Common myeloid progenitor, CD34-positive (primary cell): ENCODE data around the gene CD86.
"Not testable (repeated sequence)": the region's sequence is repeated elsewhere in the genome, so short reads cannot be mapped to it uniquely, and the experiment has no call there.

ENCODE experiments used
- CTCF ChIA-PET: fragments of 350-600 bp; sonication (Branson Sonifier 250); formaldehyde crosslinking; loops from one replicate; lab custom pipeline; 2021; ENCODE audit warnings: antibody characterized with exemption; lab: Charles Lee
- POLR2A ChIA-PET: fragments of 350-600 bp; sonication (Branson Sonifier 250); formaldehyde crosslinking; loops from one replicate; lab custom pipeline; 2021; ENCODE audit warnings: antibody characterized with exemption; lab: Charles Lee
- DNase-seq, 3 donors: peaks; one replicate each; pipeline versions ENCODE4 v3.0.0 to v3.0.0-alpha.2; 2013
- H3K27ac ChIP-seq, 2 experiments: 1 replicate in 1 of 2; 2 replicates in 1 of 2; pipeline ENCODE4 v1.7.0; 2013; ENCODE audit warnings: inconsistent platforms in 2 of 2, low read length in 2 of 2, mild to moderate bottlenecking in 2 of 2, low read depth in 1 of 2, moderate library complexity in 1 of 2; ENCODE audit not compliant: severe bottlenecking in 2 of 2, insufficient read depth in 1 of 2, poor library complexity in 1 of 2
- H3K27me3 ChIP-seq, 5 experiments: replicated peaks in 2 of 5; 1 replicate in 3 of 5; 2 replicates in 2 of 5; pipeline versions ENCODE4 v1.6.1 to v1.7.0; 2013; ENCODE audit warnings: low read length in 4 of 5, mild to moderate bottlenecking in 2 of 5, moderate library complexity in 2 of 5, inconsistent platforms in 1 of 5; ENCODE audit not compliant: insufficient read depth in 5 of 5, control insufficient read depth in 4 of 5
- H3K36me3 ChIP-seq, 4 experiments: 1 replicate in 2 of 4; 2 replicates in 2 of 4; pipeline versions ENCODE4 v1.6.1 to v1.7.0; 2013; ENCODE audit warnings: low read length in 3 of 4, control low read depth in 1 of 4, mild to moderate bottlenecking in 1 of 4; ENCODE audit not compliant: control insufficient read depth in 4 of 4, insufficient read depth in 4 of 4
- H3K4me1 ChIP-seq, 4 experiments: 1 replicate in 3 of 4; 2 replicates in 1 of 4; pipeline versions ENCODE4 v1.6.1 to v1.7.1; 2013; ENCODE audit warnings: low read length in 3 of 4, mild to moderate bottlenecking in 3 of 4, control low read depth in 1 of 4, inconsistent platforms in 1 of 4, moderate library complexity in 1 of 4; ENCODE audit not compliant: control insufficient read depth in 4 of 4, insufficient read depth in 4 of 4; ENCODE audit errors: control extremely low read depth in 1 of 4
- H3K4me3 ChIP-seq, 7 experiments: 1 replicate in 4 of 7; 2 replicates in 3 of 7; pipeline versions ENCODE4 v1.5.1 to v1.7.0; 2013; ENCODE audit warnings: mild to moderate bottlenecking in 7 of 7, low read length in 6 of 7, moderate library complexity in 6 of 7, inconsistent platforms in 2 of 7, low read depth in 2 of 7, control low read depth in 1 of 7; ENCODE audit not compliant: insufficient read depth in 4 of 7, control insufficient read depth in 1 of 7; ENCODE audit errors: extremely low read depth in 1 of 7
- H3K9me3 ChIP-seq, 5 experiments: 1 replicate in 4 of 5; 2 replicates in 1 of 5; pipeline versions ENCODE4 v1.6.1 to v1.7.1; 2013; ENCODE audit warnings: low read length in 4 of 5, mild to moderate bottlenecking in 2 of 5, inconsistent platforms in 1 of 5, low read depth in 1 of 5, moderate library complexity in 1 of 5; ENCODE audit not compliant: control insufficient read depth in 4 of 5, insufficient read depth in 2 of 5; ENCODE audit errors: control extremely low read depth in 1 of 5
- WGBS: methylation state at CpG from one replicate; pipeline ENCODE4 v1.1.5; 2013; ENCODE audit not compliant: insufficient coverage; 5-methylcytosine and 5-hydroxymethylcytosine counted together

Gene CD86

GRCh38 chr3:122030381-122031122, 24.6 kb upstream of the CD86 start:
- Histone ChIP-seq H3K27ac (peak overlapping the region in 1 of 2 experiments; percentile 31), H3K27me3 (no peaks in the 10 kb centered on the region), H3K4me3 (no peak overlapping the region), H3K4me1 (peaks cover 0 to 10% (median 7%) of the 10 kb centered on the region in 4 experiments), H3K9me3 (peaks cover 0 to 6% (median 4%) of the 10 kb centered on the region in 5 experiments), H3K36me3 (no peaks in the 10 kb centered on the region)
- peak; percentile 47 to 88 (median 83) for DNase-seq
- CTCF ChIA-PET: interaction anchor here (1.3 to 1.8 kb wide), 2 partner anchors 11 to 21 kb away, joined by 4 to 7 read pairs; no protein-coding TSS in a partner anchor
- POLR2A ChIA-PET: no interaction called here
- 100% methylated on average over 2 of the region's 3 CpGs for WGBS

GRCh38 chr3:122031123-122031468, 24.1 kb upstream of the CD86 start:
- Histone ChIP-seq H3K4me3 (no peak overlapping the region), H3K27ac (no peak overlapping the region), H3K9me3 (peaks cover 0 to 6% (median 4%) of the 10 kb centered on the region in 5 experiments), H3K4me1 (peaks cover 0 to 10% (median 7%) of the 10 kb centered on the region in 4 experiments), H3K36me3 (no peaks in the 10 kb centered on the region), H3K27me3 (no peaks in the 10 kb centered on the region)
- no peak for DNase-seq
- ChIA-PET POLR2A (no interaction called here), CTCF (interaction anchor here (1.3 to 1.8 kb wide), 2 partner anchors 12 to 20 kb away, joined by 4 to 7 read pairs; no protein-coding TSS in a partner anchor)
- WGBS: no CpG with 5 or more reads among the region's 1 CpG

GRCh38 chr3:122032531-122032930, 22.6 kb upstream of the CD86 start:
- Histone ChIP-seq H3K36me3 (no peaks in the 10 kb centered on the region), H3K27me3 (no peaks in the 10 kb centered on the region), H3K4me3 (no peak overlapping the region), H3K9me3 (peaks cover 0 to 16% (median 14%) of the 10 kb centered on the region in 5 experiments), H3K4me1 (peaks cover 0 to 10% (median 7%) of the 10 kb centered on the region in 4 experiments), H3K27ac (no peak overlapping the region)
- WGBS: no CpG with 5 or more reads among the region's 1 CpG
- ChIA-PET CTCF (no interaction called here), POLR2A (no interaction called here)
- DNase-seq: no peak

DNA sequence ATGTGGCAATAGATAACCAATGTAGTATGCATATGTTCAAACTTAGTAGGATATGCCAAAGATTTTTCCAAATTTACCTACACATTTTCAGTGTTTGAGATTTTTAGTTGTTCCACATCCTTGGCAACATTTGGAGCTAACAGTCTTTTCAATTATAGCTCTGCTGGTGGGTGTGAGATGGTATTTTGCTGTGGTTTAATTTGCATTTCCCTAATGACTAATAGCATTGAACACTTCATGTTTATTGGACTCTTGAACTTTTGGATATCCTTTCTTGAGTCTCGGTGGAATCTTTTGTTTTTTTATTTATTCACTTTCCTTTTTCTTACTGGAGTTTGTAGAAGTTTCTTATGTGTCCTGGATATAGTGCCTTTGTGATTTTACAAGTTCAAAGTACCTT, 22.1 kb upstream of the CD86 start:
- Histone ChIP-seq H3K9me3 (peaks cover 0 to 20% (median 14%) of the 10 kb centered on the region in 5 experiments), H3K4me3 (no peak overlapping the region), H3K27me3 (no peaks in the 10 kb centered on the region), H3K27ac (no peak overlapping the region), H3K4me1 (peaks cover 0 to 10% (median 7%) of the 10 kb centered on the region in 4 experiments), H3K36me3 (no peaks in the 10 kb centered on the region)
- DNase-seq: no peak
- POLR2A ChIA-PET: no interaction called here
- CTCF ChIA-PET: interaction anchor here (0.6 kb wide), 1 partner anchor 90 kb away, joined by 4 read pairs; no protein-coding TSS in a partner anchor
- no CpG with 5 or more reads among the region's 1 CpG for WGBS

DNA sequence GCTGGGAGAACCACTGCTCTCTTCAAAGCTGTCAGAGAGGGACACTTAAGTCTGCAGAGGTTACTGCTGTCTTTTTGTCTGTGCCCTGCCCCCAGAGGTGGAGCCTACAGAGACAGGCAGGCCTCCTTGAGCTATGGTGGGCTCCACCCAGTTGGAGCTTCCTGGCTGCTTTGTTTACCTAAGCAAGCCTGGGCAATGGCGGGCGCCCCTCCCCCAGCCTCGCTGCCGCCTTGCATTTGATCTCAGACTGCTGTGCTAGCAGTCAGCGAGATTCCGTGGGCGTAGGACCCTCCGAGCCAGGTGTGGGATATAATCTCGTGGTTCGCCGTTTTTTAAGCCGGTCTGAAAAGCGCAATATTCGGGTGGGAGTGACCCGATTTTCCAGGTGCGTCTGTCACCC, 7.9 kb upstream of the CD86 start:
- CTCF ChIA-PET, H3K9me3 ChIP-seq, H3K4me1 ChIP-seq, H3K27ac ChIP-seq, DNase-seq, H3K27me3 ChIP-seq, H3K36me3 ChIP-seq, H3K4me3 ChIP-seq, POLR2A ChIA-PET: not testable (repeated sequence)
- WGBS: no CpG with 5 or more reads among the region's 16 CpGs

- POLR2A ChIA-PET, DNase-seq, H3K27ac ChIP-seq, H3K4me1 ChIP-seq, H3K36me3 ChIP-seq, H3K27me3 ChIP-seq, H3K9me3 ChIP-seq, CTCF ChIA-PET, H3K4me3 ChIP-seq: not testable (repeated sequence)
- 100% methylated on average over 3 of the region's 11 CpGs for WGBS
These were observed 7.4 kb upstream of the CD86 start for GRCh38 chr3:122047773-122048172.

DNA sequence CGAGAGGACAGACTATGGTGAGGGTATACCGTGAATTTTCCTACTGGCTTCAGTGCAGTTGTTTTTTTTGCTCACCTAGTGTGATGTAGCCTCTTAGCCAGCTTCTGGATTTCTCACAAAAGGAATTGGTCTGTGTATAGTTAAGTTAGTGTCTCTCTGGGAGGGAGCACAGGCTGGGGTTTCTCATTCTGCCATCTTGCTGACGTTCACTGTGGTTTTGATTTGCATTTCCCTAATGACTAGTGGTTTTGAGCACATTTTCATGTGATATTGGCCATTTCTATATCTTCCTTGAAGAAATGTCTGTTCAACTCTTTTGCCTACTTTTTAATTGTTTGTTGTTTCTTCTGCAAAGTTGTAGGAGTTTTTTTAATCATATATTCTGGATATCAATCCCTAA, 2.2 kb upstream of the CD86 start:
- Histone ChIP-seq H3K4me3 (no peak overlapping the region), H3K36me3 (no peaks in the 10 kb centered on the region), H3K9me3 (peaks cover 0 to 2% (median 0%) of the 10 kb centered on the region in 5 experiments), H3K4me1 (peaks cover 0 to 24% (median 8%) of the 10 kb centered on the region in 4 experiments), H3K27me3 (no peaks in the 10 kb centered on the region), H3K27ac (no peak overlapping the region)
- POLR2A ChIA-PET: no interaction called here
- DNase-seq: peak in 2 of 3 donors; percentile 16 to 37
- CTCF ChIA-PET: no interaction called here
- 73% methylated on average over 3 of the region's 3 CpGs for WGBS
